A673 (cell line): ENCODE data around the gene PWWP2A.

Experiments used
- CTCF ChIP-seq: fragments of 300-800, 200-600 bp; sonication (generic); conservative IDR thresholded peaks from 2 replicates; pipeline ENCODE4 v1.5.1; 2017; ENCODE audit warnings: low read depth, mild to moderate bottlenecking, antibody characterized with exemption, low read length, moderate library complexity, mixed read lengths
- EZH2 ChIP-seq: fragments of 200-600 bp; sonication (generic); IDR thresholded peaks from 2 replicates; pipeline ENCODE4 v1.6.1; 2017; ENCODE audit warnings: borderline replicate concordance, low read depth, mild to moderate bottlenecking, mixed read lengths, antibody characterized with exemption, low read length; ENCODE audit not compliant: poor library complexity, severe bottlenecking

GRCh38 chr5:160161626-160162025 is 42.4 kb upstream of the PWWP2A start:
- TF ChIP-seq CTCF (no peak), EZH2 (no peak)
